ENCODE data around the gene PRAMEF18.
"Not testable (repeated sequence)": the region's sequence is repeated elsewhere in the genome, so short reads cannot be mapped to it uniquely, and the experiment has no call there.

The PRAMEF18 gene

GRCh38 chr1:13225675-13226204, at the start of gene PRAMEF18:
Gene PRAMEF18 (minus strand): TSS chr1:13226154. CDS start chr1:13226106, 48 bp downstream.
- H3K27ac Mint-ChIP-seq; H3K4me1 Mint-ChIP-seq (ENCODE audit: low read depth); H3K27me3 Mint-ChIP-seq (ENCODE audit: low read depth); H3K4me3 Mint-ChIP-seq; H3K36me3 Mint-ChIP-seq (ENCODE audit: low read depth); H3K9me3 Mint-ChIP-seq: not testable (repeated sequence)

DNA sequence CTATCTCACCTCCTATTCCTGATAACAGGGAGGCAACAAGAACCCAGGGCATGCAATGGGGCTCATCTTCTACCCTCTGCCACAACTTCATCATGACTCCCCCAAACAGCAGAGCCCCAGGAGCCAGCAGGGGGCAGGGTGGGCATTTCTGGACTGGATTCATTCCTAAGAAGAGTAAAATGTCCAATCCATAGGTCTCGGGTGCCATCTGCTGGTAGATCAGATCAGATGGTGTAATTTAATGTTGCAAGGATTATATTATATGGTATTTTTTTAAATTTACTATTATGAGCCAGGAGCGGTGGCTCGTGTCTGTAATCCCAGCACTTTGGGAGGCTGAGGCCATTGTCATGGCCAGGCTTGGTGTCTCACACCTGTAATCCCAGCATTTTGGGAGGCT, 39.2 kb upstream of the PRAMEF18 start:
- H3K4me1 Mint-ChIP-seq (ENCODE audit: low read depth); H3K36me3 Mint-ChIP-seq (ENCODE audit: low read depth); H3K9me3 Mint-ChIP-seq; H3K27me3 Mint-ChIP-seq (ENCODE audit: low read depth); H3K27ac Mint-ChIP-seq; H3K4me3 Mint-ChIP-seq: not testable (repeated sequence)

DNA sequence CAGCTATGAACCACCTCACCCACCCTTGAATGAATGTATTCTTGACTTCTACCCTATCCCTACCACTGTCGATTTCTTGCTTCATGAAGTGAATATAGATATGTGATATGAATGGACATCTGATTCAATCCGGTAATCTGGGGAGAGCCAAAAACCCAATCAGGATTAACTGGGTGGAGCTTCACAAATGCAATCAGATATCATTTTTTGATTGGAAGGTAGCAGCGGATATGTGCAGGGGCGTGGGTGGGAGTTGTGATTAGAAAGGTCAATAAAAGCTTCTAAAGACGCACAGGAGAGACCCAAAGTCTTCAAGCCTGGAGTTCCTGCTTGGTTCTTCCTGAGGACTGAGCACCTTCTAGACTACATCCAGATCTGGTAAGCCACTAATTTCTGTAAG, 27.9 kb upstream of the PRAMEF18 start, which contains the start of gene PRAMEF5:
TSS of gene PRAMEF5 (plus strand) at position 301 of the 400 bp plus-strand sequence. CDS start 5,071 bp downstream, outside the sequence.
- not testable (repeated sequence) for H3K4me3 Mint-ChIP-seq; H3K4me1 Mint-ChIP-seq (ENCODE audit: low read depth); H3K27me3 Mint-ChIP-seq (ENCODE audit: low read depth); H3K9me3 Mint-ChIP-seq; H3K27ac Mint-ChIP-seq; H3K36me3 Mint-ChIP-seq (ENCODE audit: low read depth)

DNA sequence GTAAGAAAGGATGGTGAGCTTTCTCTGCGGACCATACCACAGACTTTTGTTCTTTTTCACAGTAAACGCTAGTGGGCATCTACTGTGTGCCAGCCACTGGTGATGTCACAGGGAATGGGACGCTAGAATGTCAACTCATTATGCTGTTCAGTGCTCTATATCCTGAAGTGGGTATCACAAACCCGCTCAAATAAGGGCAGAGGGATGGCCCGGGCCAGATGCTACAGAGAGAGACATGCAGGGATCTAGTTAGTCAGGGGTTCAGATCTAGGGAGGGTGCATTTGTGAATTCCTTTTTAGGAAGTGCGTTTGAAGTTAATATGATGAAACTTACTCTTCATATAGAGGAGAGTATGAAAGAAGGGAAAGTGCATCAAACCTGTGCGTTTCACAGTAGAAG, 21.2 kb upstream of the PRAMEF18 start:
- H3K36me3 Mint-ChIP-seq (ENCODE audit: low read depth); H3K9me3 Mint-ChIP-seq; H3K27ac Mint-ChIP-seq; H3K4me1 Mint-ChIP-seq (ENCODE audit: low read depth); H3K27me3 Mint-ChIP-seq (ENCODE audit: low read depth); H3K4me3 Mint-ChIP-seq: not testable (repeated sequence)

- H3K4me3 Mint-ChIP-seq; H3K27me3 Mint-ChIP-seq (ENCODE audit: low read depth); H3K9me3 Mint-ChIP-seq; H3K27ac Mint-ChIP-seq; H3K36me3 Mint-ChIP-seq (ENCODE audit: low read depth); H3K4me1 Mint-ChIP-seq (ENCODE audit: low read depth): not testable (repeated sequence)
Measured at GRCh38 chr1:13246554-13246871, 20.6 kb upstream of the PRAMEF18 start.

- not testable (repeated sequence) for H3K4me1 Mint-ChIP-seq (ENCODE audit: low read depth); H3K36me3 Mint-ChIP-seq (ENCODE audit: low read depth); H3K9me3 Mint-ChIP-seq; H3K4me3 Mint-ChIP-seq; H3K27me3 Mint-ChIP-seq (ENCODE audit: low read depth); H3K27ac Mint-ChIP-seq
Measured at GRCh38 chr1:13245841-13246553, 20.0 kb upstream of the PRAMEF18 start.

- H3K27ac Mint-ChIP-seq = not testable (repeated sequence)
Measured at GRCh38 chr1:13243536-13244263, 17.7 kb upstream of the PRAMEF18 start.

GRCh38 chr1:13239633-13240032, 13.7 kb upstream of the PRAMEF18 start:
- not testable (repeated sequence) for H3K4me3 Mint-ChIP-seq; H3K27me3 Mint-ChIP-seq (ENCODE audit: low read depth); H3K27ac Mint-ChIP-seq; H3K9me3 Mint-ChIP-seq; H3K4me1 Mint-ChIP-seq (ENCODE audit: low read depth); H3K36me3 Mint-ChIP-seq (ENCODE audit: low read depth)

More at GRCh38 chr1:13243536-13244263, 17.7 kb upstream of the PRAMEF18 start:
- H3K4me3 Mint-ChIP-seq; H3K27me3 Mint-ChIP-seq (ENCODE audit: low read depth); H3K4me1 Mint-ChIP-seq (ENCODE audit: low read depth); H3K9me3 Mint-ChIP-seq; H3K36me3 Mint-ChIP-seq (ENCODE audit: low read depth): not testable (repeated sequence)

- H3K4me1 Mint-ChIP-seq (ENCODE audit: low read depth); H3K27me3 Mint-ChIP-seq (ENCODE audit: low read depth); H3K27ac Mint-ChIP-seq; H3K4me3 Mint-ChIP-seq; H3K36me3 Mint-ChIP-seq (ENCODE audit: low read depth); H3K9me3 Mint-ChIP-seq: not testable (repeated sequence)
Measured at GRCh38 chr1:13237572-13237971, 11.6 kb upstream of the PRAMEF18 start.

- H3K27ac Mint-ChIP-seq; H3K4me3 Mint-ChIP-seq; H3K9me3 Mint-ChIP-seq; H3K36me3 Mint-ChIP-seq (ENCODE audit: low read depth); H3K27me3 Mint-ChIP-seq (ENCODE audit: low read depth); H3K4me1 Mint-ChIP-seq (ENCODE audit: low read depth): not testable (repeated sequence)
Measured at GRCh38 chr1:13234057-13234456, 8.1 kb upstream of the PRAMEF18 start.

DNA sequence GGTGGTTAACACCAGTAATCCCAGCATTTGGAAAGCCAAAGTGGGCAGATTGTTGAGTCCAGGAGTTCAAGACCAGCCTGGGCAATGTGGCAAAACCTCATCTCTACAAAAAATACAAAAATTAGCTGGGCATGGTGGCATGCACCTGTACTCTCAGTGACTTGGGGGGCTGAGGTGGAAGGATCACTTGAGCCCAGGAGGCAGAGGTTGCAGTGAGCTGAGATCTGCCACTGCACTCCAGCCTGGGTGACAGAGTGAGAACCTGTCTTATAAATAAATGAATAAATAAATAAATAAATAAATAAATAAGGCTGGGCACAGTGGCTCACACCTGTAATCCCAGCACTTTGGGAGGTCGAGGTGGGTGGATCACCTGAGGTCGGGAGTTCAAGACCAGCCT, 6.1 kb upstream of the PRAMEF18 start:
- H3K9me3 Mint-ChIP-seq; H3K4me3 Mint-ChIP-seq; H3K27me3 Mint-ChIP-seq (ENCODE audit: low read depth); H3K27ac Mint-ChIP-seq; H3K4me1 Mint-ChIP-seq (ENCODE audit: low read depth); H3K36me3 Mint-ChIP-seq (ENCODE audit: low read depth): not testable (repeated sequence)

GRCh38 chr1:13231061-13231750, 5.3 kb upstream of the PRAMEF18 start:
- H3K27me3 Mint-ChIP-seq (ENCODE audit: low read depth); H3K36me3 Mint-ChIP-seq (ENCODE audit: low read depth); H3K4me3 Mint-ChIP-seq; H3K9me3 Mint-ChIP-seq; H3K27ac Mint-ChIP-seq; H3K4me1 Mint-ChIP-seq (ENCODE audit: low read depth): not testable (repeated sequence)

GRCh38 chr1:13230601-13231000, 4.6 kb upstream of the PRAMEF18 start:
- H3K27me3 Mint-ChIP-seq (ENCODE audit: low read depth); H3K4me1 Mint-ChIP-seq (ENCODE audit: low read depth); H3K4me3 Mint-ChIP-seq; H3K27ac Mint-ChIP-seq; H3K36me3 Mint-ChIP-seq (ENCODE audit: low read depth); H3K9me3 Mint-ChIP-seq: not testable (repeated sequence)

DNA sequence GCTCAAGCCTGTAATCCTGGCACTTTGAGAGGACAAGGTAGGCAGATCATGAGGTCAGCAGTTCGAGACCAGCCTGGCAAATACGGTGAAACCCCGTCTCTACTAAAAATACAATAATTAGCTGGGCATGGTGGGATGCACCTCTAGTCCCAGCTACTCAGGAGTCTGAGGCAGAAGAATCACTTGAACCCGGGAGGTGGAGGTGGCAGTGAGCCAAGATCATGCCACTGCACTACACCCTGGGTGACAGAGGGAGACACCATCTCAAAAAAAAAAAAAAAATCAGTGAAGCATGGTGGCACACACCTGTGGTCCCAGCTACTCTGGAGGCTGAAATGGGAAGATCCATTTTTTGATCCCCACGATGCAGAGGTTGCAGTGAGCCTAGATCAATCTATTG, 4.1 kb upstream of the PRAMEF18 start:
- not testable (repeated sequence) for H3K36me3 Mint-ChIP-seq (ENCODE audit: low read depth); H3K4me3 Mint-ChIP-seq; H3K27ac Mint-ChIP-seq; H3K9me3 Mint-ChIP-seq; H3K27me3 Mint-ChIP-seq (ENCODE audit: low read depth); H3K4me1 Mint-ChIP-seq (ENCODE audit: low read depth)

- no peaks in the 10 kb centered on the region for H3K36me3 Mint-ChIP-seq (ENCODE audit: low read depth)
- H3K27me3 Mint-ChIP-seq (ENCODE audit: low read depth) = no peaks in the 10 kb centered on the region
- H3K4me1 Mint-ChIP-seq (ENCODE audit: low read depth) = no peaks in the 10 kb centered on the region
- no peaks in the 10 kb centered on the region for H3K9me3 Mint-ChIP-seq
- no peak overlapping the region for H3K4me3 Mint-ChIP-seq
- no peak overlapping the region for H3K27ac Mint-ChIP-seq
Measured at GRCh38 chr1:13228343-13228781, 2.4 kb upstream of the PRAMEF18 start.

Data from T-helper 1 cell treated with Interleukin-12 subunit alpha and Interleukin-12 subunit beta and Interleukin-4 antibody, amounts not matched to agents 30 μg/mL and 1 μg/mL, for 36 hours (primary cell).